Lung (tissue), 12 donors: ENCODE data around the gene CORO6. TPM values are rescaled to one million over a fixed set of nuclear protein-coding genes. Genes with fewer than 3 reads are reported as not detected.

Experiments used
- ATAC-seq: fragments of 200-7000 bp; cut with Tn5 transposase; one replicate; pipeline ENCODE4 v1.9.1; 2020; ENCODE audit warnings: moderate number of reproducible peaks; ENCODE audit not compliant: insufficient read depth, low FRiP score
- DNase-seq, 3 donors: peaks; one replicate each; pipeline ENCODE4 v3.0.0-alpha.2; 2013 to 2017
- H3K27ac ChIP-seq, 2 donors: one replicate each; pipeline ENCODE4 v1.5.1; 2013; ENCODE audit warnings: mild to moderate bottlenecking in 2 of 2, moderate library complexity in 2 of 2, control low read depth in 1 of 2, inconsistent platforms in 1 of 2, low read depth in 1 of 2, low read length in 1 of 2
- H3K27me3 ChIP-seq, 3 donors: one replicate each; pipeline ENCODE4 v1.5.1; 2013; ENCODE audit warnings: low read length in 2 of 3; ENCODE audit not compliant: control insufficient read depth in 3 of 3, insufficient read depth in 3 of 3
- H3K36me3 ChIP-seq, 4 donors: one replicate each; pipeline ENCODE4 v1.5.1; 2013; ENCODE audit warnings: low read length in 4 of 4, mild to moderate bottlenecking in 1 of 4, moderate library complexity in 1 of 4; ENCODE audit not compliant: control insufficient read depth in 4 of 4, insufficient read depth in 4 of 4
- H3K4me1 ChIP-seq, 5 donors: one replicate each; pipeline ENCODE4 v1.5.1; 2013; ENCODE audit warnings: low read length in 5 of 5, mild to moderate bottlenecking in 2 of 5, moderate library complexity in 1 of 5; ENCODE audit not compliant: control insufficient read depth in 5 of 5, insufficient read depth in 5 of 5
- H3K4me3 ChIP-seq: one replicate; pipeline ENCODE4 v1.5.1; 2013; ENCODE audit warnings: mild to moderate bottlenecking, control low read depth, moderate library complexity
- H3K9ac ChIP-seq, 2 donors: one replicate each; pipeline ENCODE4 v1.5.1; 2013; ENCODE audit warnings: low read length in 2 of 2, control low read depth in 1 of 2; ENCODE audit not compliant: insufficient read depth in 1 of 2
- H3K9me3 ChIP-seq, 4 donors: one replicate each; pipeline ENCODE4 v1.5.1; 2013; ENCODE audit warnings: low read length in 3 of 4, mild to moderate bottlenecking in 1 of 4, moderate library complexity in 1 of 4; ENCODE audit not compliant: control insufficient read depth in 4 of 4, insufficient read depth in 3 of 4
- WGBS, 2 donors: extraction: QIAGEN DNeasy Blood & Tissue Kit; methylation state at CpG; one replicate each; pipeline ENCODE4 v1.1.7; 2013; 5-methylcytosine and 5-hydroxymethylcytosine counted together
- polyA plus RNA-seq, 2 donors: library from polyadenylated mRNA; stranded (reverse); fragments of 200-250 nt; gene quantifications; one replicate each; pipeline ENCODE4 v1.2.1, GENCODE V29; 2013
- total RNA-seq, 2 donors: library from RNA; depleted of rRNA in 1 of 2; stranded (reverse); fragments of >200 nt in 1 of 2; gene quantifications; one replicate each; pipeline ENCODE4 v1.2.1, GENCODE V29; 2014 to 2021
- TF ChIP-seq, protein P1 (sequence below): IDR thresholded peaks from 2 replicates; pipeline ENCODE4 v1.5.1; 2012; ENCODE audit warnings: mild to moderate bottlenecking; ENCODE audit errors: control extremely low read depth, extremely low read depth
- donor health status: control.
- donor health status: control.
- donor health status: Bipolar disorder and iron deficiency.
- donor health status: healthy.
- donor health status: DM: yes; HTN: yes; CAD: no.

CORO6 gene
- total and polyA plus RNA-seq, 4 donors = 1.7 to 14.4 (median 5.9) TPM

DNA sequence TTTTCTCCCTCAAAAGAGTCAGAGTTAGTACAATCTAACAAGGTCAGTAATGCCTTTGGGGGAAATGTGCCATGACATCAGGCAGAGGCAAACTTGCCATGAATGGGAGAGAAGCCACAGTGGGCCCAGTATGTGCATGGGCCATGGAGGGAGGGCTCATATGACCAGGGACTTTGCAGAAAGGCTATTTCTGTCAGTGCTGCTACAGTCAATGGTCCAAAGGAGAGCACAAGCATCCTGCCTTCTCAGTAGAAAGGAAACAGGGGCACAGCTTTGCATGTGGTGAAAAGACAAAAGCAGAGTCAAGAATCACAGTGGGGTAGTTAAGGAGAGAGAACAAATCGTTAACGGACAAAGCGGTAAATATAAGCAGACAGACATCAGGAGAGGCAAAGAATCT is 11.2 kb upstream of the CORO6 start:
- no peaks in the 10 kb centered on the region for H3K9me3 ChIP-seq
- no peak overlapping the region for H3K9ac ChIP-seq
- peaks cover 0 to 4% (median 0%) of the 10 kb centered on the region in 5 donors for H3K4me1 ChIP-seq
- TF ChIP-seq, protein P1, sequence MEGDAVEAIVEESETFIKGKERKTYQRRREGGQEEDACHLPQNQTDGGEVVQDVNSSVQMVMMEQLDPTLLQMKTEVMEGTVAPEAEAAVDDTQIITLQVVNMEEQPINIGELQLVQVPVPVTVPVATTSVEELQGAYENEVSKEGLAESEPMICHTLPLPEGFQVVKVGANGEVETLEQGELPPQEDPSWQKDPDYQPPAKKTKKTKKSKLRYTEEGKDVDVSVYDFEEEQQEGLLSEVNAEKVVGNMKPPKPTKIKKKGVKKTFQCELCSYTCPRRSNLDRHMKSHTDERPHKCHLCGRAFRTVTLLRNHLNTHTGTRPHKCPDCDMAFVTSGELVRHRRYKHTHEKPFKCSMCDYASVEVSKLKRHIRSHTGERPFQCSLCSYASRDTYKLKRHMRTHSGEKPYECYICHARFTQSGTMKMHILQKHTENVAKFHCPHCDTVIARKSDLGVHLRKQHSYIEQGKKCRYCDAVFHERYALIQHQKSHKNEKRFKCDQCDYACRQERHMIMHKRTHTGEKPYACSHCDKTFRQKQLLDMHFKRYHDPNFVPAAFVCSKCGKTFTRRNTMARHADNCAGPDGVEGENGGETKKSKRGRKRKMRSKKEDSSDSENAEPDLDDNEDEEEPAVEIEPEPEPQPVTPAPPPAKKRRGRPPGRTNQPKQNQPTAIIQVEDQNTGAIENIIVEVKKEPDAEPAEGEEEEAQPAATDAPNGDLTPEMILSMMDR = no peak
- H3K27me3 ChIP-seq = no peaks in the 10 kb centered on the region
- no peak for ATAC-seq
- 95 to 97% methylated on average over 3 of the region's 3 CpGs for WGBS, 2 donors
- no peak for DNase-seq
- no peak overlapping the region for H3K4me3 ChIP-seq
- H3K27ac ChIP-seq = no peak overlapping the region
- peaks cover 17 to 36% (median 25%) of the 10 kb centered on the region in 4 donors for H3K36me3 ChIP-seq

DNA sequence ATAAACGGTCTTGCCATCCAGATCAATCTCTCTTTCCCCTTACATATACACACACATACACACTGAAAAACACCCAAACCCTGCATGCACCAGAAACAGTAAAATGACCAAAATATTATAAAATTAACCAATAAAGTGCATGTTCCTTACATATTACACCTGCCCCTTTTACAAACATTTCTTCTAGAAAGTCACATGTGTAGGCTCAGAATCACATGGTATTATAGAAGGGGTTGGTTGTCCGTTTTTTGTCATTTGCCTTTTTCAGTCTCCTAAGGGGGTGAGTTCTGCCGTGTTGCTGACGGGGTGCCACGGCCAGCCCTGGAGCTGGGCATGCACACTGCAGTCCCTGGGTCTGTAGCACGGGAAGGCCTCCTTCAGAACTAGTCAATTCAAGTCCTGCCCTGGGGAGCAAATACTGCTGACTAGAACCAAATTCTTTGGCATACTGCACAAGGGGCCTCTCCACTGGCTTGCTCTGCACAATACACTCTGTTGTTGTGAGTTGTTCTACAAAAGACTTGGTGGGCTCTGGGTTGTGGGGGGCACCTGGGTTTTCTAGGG is 8.0 kb upstream of the CORO6 start:
- Histone ChIP-seq H3K36me3 (peaks cover 15 to 30% (median 19%) of the 10 kb centered on the region in 4 donors), H3K9ac (no peak overlapping the region), H3K27me3 (no peaks in the 10 kb centered on the region), H3K9me3 (no peaks in the 10 kb centered on the region), H3K4me1 (peaks cover 0 to 8% (median 0%) of the 10 kb centered on the region in 5 donors), H3K4me3 (no peak overlapping the region), H3K27ac (no peak overlapping the region)
- DNase-seq = no peak
- TF ChIP-seq, protein P1 = no peak
- ATAC-seq = no peak
- WGBS, 2 donors = 89 to 94% methylated on average over 6 of the region's 6 CpGs

DNA sequence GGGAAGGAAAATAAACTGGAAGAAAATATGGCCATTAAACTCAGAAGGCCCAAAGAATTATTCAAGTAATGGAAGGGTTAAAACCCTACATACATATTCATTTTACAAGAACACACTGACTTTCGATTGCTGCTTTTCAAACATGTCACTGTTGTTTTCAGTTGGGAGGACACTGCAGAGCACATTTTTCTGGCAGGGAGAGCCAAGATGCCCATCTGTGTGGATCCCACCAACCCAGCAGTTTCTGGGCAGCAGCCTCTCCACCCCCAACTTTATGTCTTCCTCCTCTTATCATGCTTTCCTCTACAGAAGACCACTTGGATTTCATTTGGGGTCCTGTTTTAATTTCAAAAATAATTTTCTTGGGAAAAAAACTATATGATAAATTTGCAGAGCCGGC is 7.1 kb upstream of the CORO6 start:
- H3K9ac ChIP-seq = no peak overlapping the region
- H3K4me1 ChIP-seq = peaks cover 0 to 8% (median 0%) of the 10 kb centered on the region in 5 donors
- no peak overlapping the region for H3K4me3 ChIP-seq
- peaks cover 15 to 31% (median 18%) of the 10 kb centered on the region in 4 donors for H3K36me3 ChIP-seq
- H3K9me3 ChIP-seq = no peaks in the 10 kb centered on the region
- H3K27me3 ChIP-seq = no peaks in the 10 kb centered on the region
- no peak for ATAC-seq
- H3K27ac ChIP-seq = no peak overlapping the region
- WGBS, 2 donors = 63 to 82% methylated on average over 2 of the region's 2 CpGs
- DNase-seq = no peak
- TF ChIP-seq, protein P1 = no peak

DNA sequence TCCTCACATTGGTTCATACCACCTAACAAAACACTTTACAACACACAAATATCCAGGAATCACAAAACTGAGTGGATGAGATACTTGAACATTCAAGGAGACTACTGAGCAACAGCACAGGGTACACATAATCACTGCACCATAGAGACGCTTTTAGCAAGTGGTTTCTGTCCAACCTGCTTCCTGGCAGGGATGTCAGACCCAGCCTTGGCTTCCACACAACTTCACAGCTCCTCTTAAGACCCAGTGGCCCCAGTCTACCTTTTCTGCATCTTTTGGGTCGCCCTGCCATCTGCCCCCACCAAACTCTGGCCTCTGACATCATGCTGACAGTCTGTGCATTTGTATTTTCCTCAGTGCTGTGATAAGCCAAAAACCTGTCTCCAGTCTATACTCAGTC is 5.9 kb upstream of the CORO6 start:
- H3K4me3 ChIP-seq = no peak overlapping the region
- H3K36me3 ChIP-seq = peaks cover 13 to 28% (median 15%) of the 10 kb centered on the region in 4 donors
- no peaks in the 10 kb centered on the region for H3K9me3 ChIP-seq
- no peaks in the 10 kb centered on the region for H3K27me3 ChIP-seq
- H3K27ac ChIP-seq = no peak overlapping the region
- ATAC-seq = no peak
- WGBS, 2 donors = 83 to 89% methylated on average over 2 of the region's 2 CpGs
- DNase-seq = no peak
- peaks cover 0 to 4% (median 0%) of the 10 kb centered on the region in 5 donors for H3K4me1 ChIP-seq
- TF ChIP-seq, protein P1 = no peak
- no peak overlapping the region for H3K9ac ChIP-seq
